ENCODE results near the gene SLC45A1. TPM values are rescaled to one million over a fixed set of nuclear protein-coding genes. Genes with fewer than 3 reads are reported as not detected.
"Not testable (repeated sequence)": the region's sequence is repeated elsewhere in the genome, so short reads cannot be mapped to it uniquely, and the experiment has no call there.

Gene SLC45A1
- total RNA-seq, 1 donor from 2014 or later = 6.1 TPM

DNA sequence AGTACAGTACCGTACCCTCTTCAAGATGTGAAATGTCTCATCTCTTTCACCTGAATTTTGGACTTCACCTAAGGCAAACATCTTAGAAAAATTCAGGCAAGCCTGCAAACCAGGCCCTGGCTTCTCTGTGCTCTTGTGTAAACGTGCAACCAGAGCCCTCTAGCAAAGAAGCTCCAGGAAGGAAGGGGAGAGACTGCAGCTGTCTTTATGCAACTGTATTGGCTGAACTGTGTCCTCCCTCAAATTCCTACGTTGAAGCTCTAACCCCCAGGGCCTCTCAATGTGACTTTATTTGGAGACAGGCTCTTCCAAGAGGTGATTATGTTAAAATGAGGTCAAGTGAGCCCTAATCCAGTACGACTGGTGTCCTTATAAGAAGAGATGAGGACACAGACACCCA is 60.3 kb downstream of the SLC45A1 start:
- H3K4me1 Mint-ChIP-seq (ENCODE audit: low read depth, unreplicated experiment) = peaks cover 55% of the 10 kb centered on the region

DNA sequence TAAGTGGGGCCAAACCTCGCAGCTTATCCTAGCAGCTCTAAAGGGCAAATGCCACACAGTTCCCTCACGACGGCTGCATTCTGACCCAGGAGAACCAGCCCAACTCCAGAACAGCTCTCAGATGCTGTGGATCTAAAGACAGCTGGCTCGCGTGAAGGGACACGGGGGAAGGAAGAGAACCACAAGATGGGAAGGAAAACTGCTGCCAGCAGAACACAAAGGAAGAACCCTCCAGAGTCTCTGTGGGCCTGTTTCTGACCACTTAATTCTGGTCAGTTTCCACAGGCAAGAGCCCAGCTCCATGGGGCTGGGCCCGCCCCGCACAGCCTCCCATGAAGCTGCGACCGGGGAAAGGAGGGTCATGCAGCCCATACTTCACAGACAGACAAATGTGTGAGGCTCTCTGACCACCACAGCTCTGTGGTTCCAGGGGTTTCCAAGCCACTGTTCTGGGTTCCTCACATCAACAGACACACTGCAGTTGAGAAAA is 61.1 kb downstream of the SLC45A1 start:
- TF ChIP-seq, protein P1, sequence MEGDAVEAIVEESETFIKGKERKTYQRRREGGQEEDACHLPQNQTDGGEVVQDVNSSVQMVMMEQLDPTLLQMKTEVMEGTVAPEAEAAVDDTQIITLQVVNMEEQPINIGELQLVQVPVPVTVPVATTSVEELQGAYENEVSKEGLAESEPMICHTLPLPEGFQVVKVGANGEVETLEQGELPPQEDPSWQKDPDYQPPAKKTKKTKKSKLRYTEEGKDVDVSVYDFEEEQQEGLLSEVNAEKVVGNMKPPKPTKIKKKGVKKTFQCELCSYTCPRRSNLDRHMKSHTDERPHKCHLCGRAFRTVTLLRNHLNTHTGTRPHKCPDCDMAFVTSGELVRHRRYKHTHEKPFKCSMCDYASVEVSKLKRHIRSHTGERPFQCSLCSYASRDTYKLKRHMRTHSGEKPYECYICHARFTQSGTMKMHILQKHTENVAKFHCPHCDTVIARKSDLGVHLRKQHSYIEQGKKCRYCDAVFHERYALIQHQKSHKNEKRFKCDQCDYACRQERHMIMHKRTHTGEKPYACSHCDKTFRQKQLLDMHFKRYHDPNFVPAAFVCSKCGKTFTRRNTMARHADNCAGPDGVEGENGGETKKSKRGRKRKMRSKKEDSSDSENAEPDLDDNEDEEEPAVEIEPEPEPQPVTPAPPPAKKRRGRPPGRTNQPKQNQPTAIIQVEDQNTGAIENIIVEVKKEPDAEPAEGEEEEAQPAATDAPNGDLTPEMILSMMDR (IDR thresholded peaks at IDR 0.05; ENCODE audit: partially characterized antibody, unreplicated experiment) = no peak
- H3K36me3 Mint-ChIP-seq (ENCODE audit: unreplicated experiment) = no peaks in the 10 kb centered on the region
- H3K27me3 Mint-ChIP-seq (ENCODE audit: unreplicated experiment) = peaks cover 14% of the 10 kb centered on the region
- DNase-seq = no peak
- no peak overlapping the region for H3K27ac Mint-ChIP-seq (ENCODE audit: unreplicated experiment)
- H3K4me1 Mint-ChIP-seq (ENCODE audit: low read depth, unreplicated experiment) = peaks cover 48% of the 10 kb centered on the region
- H3K4me3 Mint-ChIP-seq (ENCODE audit: unreplicated experiment) = no peak overlapping the region
- H3K9me3 Mint-ChIP-seq (ENCODE audit: unreplicated experiment) = peaks cover 10% of the 10 kb centered on the region

More for the DNA sequence above, 60.3 kb downstream of the SLC45A1 start:
- TF ChIP-seq, protein P1 (IDR thresholded peaks at IDR 0.05; ENCODE audit: partially characterized antibody, unreplicated experiment) = no peak
- Mint-ChIP-seq H3K9me3 (ENCODE audit: unreplicated experiment) (peaks cover 12% of the 10 kb centered on the region), H3K27ac (ENCODE audit: unreplicated experiment) (no peak overlapping the region), H3K27me3 (ENCODE audit: unreplicated experiment) (peaks cover 14% of the 10 kb centered on the region), H3K4me3 (ENCODE audit: unreplicated experiment) (no peak overlapping the region), H3K36me3 (ENCODE audit: unreplicated experiment) (no peaks in the 10 kb centered on the region)
- no peak for DNase-seq

DNA sequence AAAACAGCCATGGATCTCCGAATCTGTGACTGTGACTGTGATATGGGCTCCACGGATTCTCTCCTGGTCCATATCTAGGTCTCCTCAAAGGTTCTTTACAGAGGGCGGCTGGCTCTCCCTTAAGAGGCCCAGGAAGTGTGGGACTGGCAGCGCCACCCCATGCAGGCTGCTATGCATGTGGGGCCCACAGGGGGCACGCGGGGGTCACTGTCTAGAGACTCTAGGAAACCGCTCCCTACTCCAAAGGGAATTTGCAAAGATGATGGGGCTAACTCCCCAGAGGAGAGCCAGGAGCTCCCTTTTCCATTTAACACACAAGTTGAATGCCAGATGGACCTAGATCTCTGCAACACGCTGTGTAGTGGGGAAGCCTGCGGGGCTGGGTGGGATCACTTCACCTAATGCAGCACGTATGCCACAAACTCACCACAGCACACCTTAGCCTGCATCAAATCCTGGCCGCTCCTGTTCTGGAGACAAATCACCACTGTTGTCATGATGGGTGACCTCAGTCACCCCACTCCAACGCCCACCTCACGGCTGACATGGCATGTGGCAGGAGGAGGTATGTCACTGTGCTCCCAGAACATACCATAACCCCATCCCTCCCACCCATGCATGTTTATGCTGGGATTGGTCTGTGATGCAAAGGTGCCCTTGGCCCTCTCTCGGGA is 61.7 kb downstream of the SLC45A1 start:
- DNase-seq = no peak

DNA sequence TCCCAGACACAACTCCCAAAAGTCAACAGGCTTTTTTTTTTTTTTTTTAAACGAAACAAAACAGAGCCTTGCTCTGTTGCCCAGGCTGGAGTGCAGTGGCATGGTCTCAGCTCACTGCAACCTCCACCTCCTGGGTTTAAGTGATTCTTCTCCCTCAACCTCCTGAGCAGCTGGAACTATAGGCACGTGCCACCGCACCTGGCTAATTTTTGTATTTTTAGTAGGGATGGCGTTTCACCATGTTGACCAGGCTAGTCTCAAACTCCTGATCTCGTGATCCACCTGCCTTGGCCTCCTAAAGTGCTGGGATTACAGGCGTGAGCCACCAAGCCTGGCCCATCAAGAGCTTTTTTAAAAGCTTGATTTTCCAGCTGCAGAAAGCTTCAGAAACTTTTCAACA is 62.4 kb downstream of the SLC45A1 start:
- H3K27me3 Mint-ChIP-seq (ENCODE audit: unreplicated experiment) = peaks cover 13% of the 10 kb centered on the region
- not testable (repeated sequence) for H3K36me3 Mint-ChIP-seq (ENCODE audit: unreplicated experiment); H3K4me3 Mint-ChIP-seq (ENCODE audit: unreplicated experiment); DNase-seq; H3K27ac Mint-ChIP-seq (ENCODE audit: unreplicated experiment)
- H3K4me1 Mint-ChIP-seq (ENCODE audit: low read depth, unreplicated experiment) = peaks cover 52% of the 10 kb centered on the region
- peaks cover 11% of the 10 kb centered on the region for H3K9me3 Mint-ChIP-seq (ENCODE audit: unreplicated experiment)

More for the DNA sequence above, 61.7 kb downstream of the SLC45A1 start:
- Mint-ChIP-seq H3K4me1 (ENCODE audit: low read depth, unreplicated experiment) (peaks cover 48% of the 10 kb centered on the region), H3K27me3 (ENCODE audit: unreplicated experiment) (peaks cover 13% of the 10 kb centered on the region), H3K36me3 (ENCODE audit: unreplicated experiment) (no peaks in the 10 kb centered on the region), H3K9me3 (ENCODE audit: unreplicated experiment) (peaks cover 10% of the 10 kb centered on the region), H3K27ac (ENCODE audit: unreplicated experiment) (no peak overlapping the region), H3K4me3 (ENCODE audit: unreplicated experiment) (no peak overlapping the region)
- TF ChIP-seq, protein P1 (IDR thresholded peaks at IDR 0.05; ENCODE audit: partially characterized antibody, unreplicated experiment) = no peak

DNA sequence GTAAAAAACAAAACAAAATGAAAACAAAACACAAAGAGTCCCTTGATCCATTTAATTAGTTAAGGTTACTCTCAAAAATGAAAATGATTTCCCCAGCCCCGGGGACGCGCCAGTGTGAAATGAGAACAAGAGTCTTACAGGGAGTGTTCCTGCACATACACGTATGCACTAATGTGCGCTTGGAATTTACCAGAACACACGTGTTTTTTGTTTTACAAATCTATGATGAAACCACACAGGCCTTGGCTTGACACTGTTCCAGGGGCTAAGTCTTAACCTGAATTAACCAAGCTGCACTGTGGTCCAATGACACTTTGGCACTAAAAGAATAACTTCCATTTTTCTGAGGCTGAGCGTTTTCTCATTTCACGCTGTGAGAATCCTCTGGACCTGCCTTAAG is 63.7 kb downstream of the SLC45A1 start:
- H3K9me3 Mint-ChIP-seq (ENCODE audit: unreplicated experiment) = peaks cover 14% of the 10 kb centered on the region
- TF ChIP-seq, protein P1 (IDR thresholded peaks at IDR 0.05; ENCODE audit: partially characterized antibody, unreplicated experiment) = no peak
- no peak overlapping the region for H3K4me3 Mint-ChIP-seq (ENCODE audit: unreplicated experiment)
- peaks cover 52% of the 10 kb centered on the region for H3K4me1 Mint-ChIP-seq (ENCODE audit: low read depth, unreplicated experiment)
- H3K27me3 Mint-ChIP-seq (ENCODE audit: unreplicated experiment) = peaks cover 13% of the 10 kb centered on the region
- H3K27ac Mint-ChIP-seq (ENCODE audit: unreplicated experiment) = no peak overlapping the region
- DNase-seq = no peak
- H3K36me3 Mint-ChIP-seq (ENCODE audit: unreplicated experiment) = no peaks in the 10 kb centered on the region

Data from glutamatergic neuron (in vitro differentiated cells).